Measurements from ENCODE around the gene STX10.
A peak's percentile ranks its signal among the peaks of the same experiment; 100 is the strongest.

DNA sequence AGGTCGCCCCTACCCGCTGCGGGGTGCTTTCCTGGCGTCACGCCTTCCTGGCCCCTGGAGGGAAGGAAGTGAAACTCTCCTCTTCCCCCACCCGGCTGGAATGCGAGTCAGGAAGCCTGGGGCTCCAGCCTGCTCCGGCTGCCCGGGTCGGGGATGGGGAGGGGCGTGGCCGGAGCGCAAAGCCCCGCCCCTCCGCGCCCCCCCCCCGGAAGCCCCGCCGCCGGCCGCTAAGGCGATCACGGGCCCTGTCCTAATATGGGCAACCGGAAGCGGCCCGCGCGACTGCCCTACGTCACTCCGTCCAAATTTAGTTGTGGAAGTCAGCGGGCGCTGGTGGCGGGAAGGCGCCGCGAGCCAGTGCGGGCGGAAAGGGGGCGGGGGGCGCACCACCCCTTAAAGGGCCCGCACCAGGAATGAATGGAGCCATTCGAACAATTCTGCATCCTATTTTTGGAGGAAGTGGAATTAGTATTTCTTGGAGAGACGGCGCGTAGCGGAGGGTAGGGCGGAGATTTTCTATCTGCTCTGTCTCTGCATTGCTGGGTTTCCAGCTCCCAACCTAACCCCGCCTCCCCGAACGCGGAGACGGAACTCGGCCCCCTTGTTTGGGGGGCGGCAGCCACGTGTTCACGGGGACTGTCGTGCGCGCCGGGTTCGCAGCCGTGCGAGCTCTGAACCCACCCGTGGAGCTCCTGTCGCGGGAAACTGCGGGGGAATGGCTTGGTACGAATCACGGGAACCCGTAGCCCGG, 1.6 kb upstream of the STX10 start:
- TF ChIP-seq, protein P1, sequence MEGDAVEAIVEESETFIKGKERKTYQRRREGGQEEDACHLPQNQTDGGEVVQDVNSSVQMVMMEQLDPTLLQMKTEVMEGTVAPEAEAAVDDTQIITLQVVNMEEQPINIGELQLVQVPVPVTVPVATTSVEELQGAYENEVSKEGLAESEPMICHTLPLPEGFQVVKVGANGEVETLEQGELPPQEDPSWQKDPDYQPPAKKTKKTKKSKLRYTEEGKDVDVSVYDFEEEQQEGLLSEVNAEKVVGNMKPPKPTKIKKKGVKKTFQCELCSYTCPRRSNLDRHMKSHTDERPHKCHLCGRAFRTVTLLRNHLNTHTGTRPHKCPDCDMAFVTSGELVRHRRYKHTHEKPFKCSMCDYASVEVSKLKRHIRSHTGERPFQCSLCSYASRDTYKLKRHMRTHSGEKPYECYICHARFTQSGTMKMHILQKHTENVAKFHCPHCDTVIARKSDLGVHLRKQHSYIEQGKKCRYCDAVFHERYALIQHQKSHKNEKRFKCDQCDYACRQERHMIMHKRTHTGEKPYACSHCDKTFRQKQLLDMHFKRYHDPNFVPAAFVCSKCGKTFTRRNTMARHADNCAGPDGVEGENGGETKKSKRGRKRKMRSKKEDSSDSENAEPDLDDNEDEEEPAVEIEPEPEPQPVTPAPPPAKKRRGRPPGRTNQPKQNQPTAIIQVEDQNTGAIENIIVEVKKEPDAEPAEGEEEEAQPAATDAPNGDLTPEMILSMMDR (IDR thresholded peaks at IDR 0.05) = no peak
- TF ChIP-seq POLR2A (IDR thresholded peaks at IDR 0.05) = peak; percentile 98
